Endothelial cell of umbilical vein (primary cell): Measurements from ENCODE around the gene OR2D3. TPM values are rescaled to one million over a fixed set of nuclear protein-coding genes. Genes with fewer than 3 reads are reported as not detected.

Experiments used
- BruUV-seq: library from RNA; stranded (reverse); fragments of 400-500 nt; replicated peaks from 2 replicates; lab custom pipeline; 2021; lab: Mats Ljungman, UMichigan
- CTCF ChIA-PET: fragments of 300-600, 350-600 bp; sonication (Branson Sonifier 250); formaldehyde crosslinking; loops from one replicate; lab custom pipeline; 2021; ENCODE audit warnings: antibody characterized with exemption, inconsistent platforms; lab: Charles Lee
- POLR2A ChIA-PET: fragments of 300-600, 350-600 bp; sonication (Branson Sonifier 250); formaldehyde crosslinking; loops from one replicate; lab custom pipeline; 2021; ENCODE audit warnings: antibody characterized with exemption, inconsistent platforms; lab: Charles Lee
- DNase-seq: peaks from one replicate; pipeline ENCODE4 v3.0.0-alpha.2; 2011; ENCODE audit warnings: low read depth, low spot score
- FAIRE-seq: peaks from 2 replicates; lab custom pipeline; 2011; peaks lifted over from hg19 to GRCh38; lab: Jason Lieb, UNC
- H2AFZ ChIP-seq: 2 replicates; pipeline ENCODE4 v1.6.0; 2012; ENCODE audit warnings: low read depth, low read length, control low read depth, inconsistent platforms
- H3K27ac ChIP-seq: 2 replicates; pipeline ENCODE4 v1.5.1; 2011; ENCODE audit warnings: low read depth, mild to moderate bottlenecking, control low read depth, low read length, moderate library complexity; ENCODE audit not compliant: insufficient read depth
- H3K27me3 ChIP-seq, 2 experiments: 2 replicates each; pipeline versions ENCODE4 v1.6.0 to v1.6.1; 2011; ENCODE audit warnings: low read length in 2 of 2, mixed read lengths in 1 of 2; ENCODE audit not compliant: control insufficient read depth in 2 of 2, insufficient read depth in 2 of 2
- H3K36me3 ChIP-seq, 2 experiments: 2 replicates in 1 of 2; 3 replicates in 1 of 2; pipeline ENCODE4 v1.5.1; 2011; ENCODE audit warnings: low read length in 2 of 2, mild to moderate bottlenecking in 1 of 2, moderate library complexity in 1 of 2; ENCODE audit not compliant: control insufficient read depth in 2 of 2, insufficient read depth in 2 of 2; ENCODE audit errors: extremely low read depth in 1 of 2
- H3K4me1 ChIP-seq: 3 replicates; pipeline ENCODE4 v1.5.1; 2011; ENCODE audit warnings: mild to moderate bottlenecking, low read length; ENCODE audit not compliant: control insufficient read depth, insufficient read depth; ENCODE audit errors: extremely low read depth
- H3K4me2 ChIP-seq: 2 replicates; pipeline ENCODE4 v1.6.1; 2011; ENCODE audit warnings: low read length, control low read depth, mixed read lengths; ENCODE audit not compliant: insufficient read depth
- H3K4me3 ChIP-seq, 3 experiments: fragments of 200-600 bp in 1 of 3; sonication (generic), shearing (Covaris generic) in 1 of 3; replicated peaks in 1 of 3; 2 replicates each; pipeline ENCODE4 v1.5.1; 2011 to 2016; ENCODE audit warnings: control low read depth in 3 of 3, low read length in 3 of 3, mild to moderate bottlenecking in 2 of 3, inconsistent platforms in 1 of 3, low read depth in 1 of 3, moderate library complexity in 1 of 3; ENCODE audit not compliant: insufficient read depth in 1 of 3
- H3K79me2 ChIP-seq: 2 replicates; pipeline ENCODE4 v1.6.0; 2012; ENCODE audit warnings: low read length, inconsistent platforms; ENCODE audit not compliant: control insufficient read depth, insufficient read depth
- H3K9ac ChIP-seq: replicated peaks from 2 replicates; pipeline ENCODE3; 2011; ENCODE audit warnings: low read length, control low read depth; ENCODE audit not compliant: insufficient read depth; ENCODE audit errors: extremely low read depth
- H3K9me1 ChIP-seq: replicated peaks from 3 replicates; pipeline ENCODE4 v1.6.0; 2011; ENCODE audit warnings: mild to moderate bottlenecking, low read length; ENCODE audit not compliant: control insufficient read depth, insufficient read depth; ENCODE audit errors: extremely low read depth
- H3K9me3 ChIP-seq: replicated peaks from 2 replicates; pipeline ENCODE4 v1.5.1; 2012; ENCODE audit warnings: low read length, inconsistent platforms; ENCODE audit not compliant: control insufficient read depth, insufficient read depth
- H4K20me1 ChIP-seq: replicated peaks from 2 replicates; pipeline ENCODE3; 2011; ENCODE audit warnings: mild to moderate bottlenecking, low read length; ENCODE audit not compliant: control insufficient read depth, insufficient read depth; ENCODE audit errors: extremely low read depth
- EZH2 ChIP-seq: IDR thresholded peaks from 2 replicates; pipeline ENCODE4 v1.6.1; 2012; ENCODE audit warnings: borderline replicate concordance, low read depth, mild to moderate bottlenecking, moderate library complexity, low read length, inconsistent platforms; ENCODE audit not compliant: severe bottlenecking
- MYC ChIP-seq: IDR thresholded peaks from one replicate; pipeline ENCODE4 v1.6.1; 2011; ENCODE audit warnings: mild to moderate bottlenecking, low read depth, low read length
- POLR2A ChIP-seq: IDR thresholded peaks from 2 replicates; pipeline ENCODE4 v1.6.1; 2012; ENCODE audit warnings: low read depth, mild to moderate bottlenecking, control low read depth, low read length
- dilution Hi-C: fragments of 300-500 bp; cut with MboI; formaldehyde crosslinking; loops from one replicate; pipeline ENCODE4 v1.15.0; 2019; ENCODE audit warnings: low sequenced_read_pairs; ENCODE audit not compliant: extremely low pct_ligation_motif_present
- intact Hi-C: fragments of 100-400 bp; cut with micrococcal nuclease; formaldehyde crosslinking; loops from one replicate; pipeline ENCODE4 v1.10.0; 2022
- polyA plus RNA-seq, 4 experiments: library from polyadenylated mRNA; depleted of rRNA in 3 of 4; stranded (reverse) in 3 of 4; unstranded in 1 of 4; fragments of >200 nt; gene quantifications; 2 replicates each; pipeline versions ENCODE4 v1.2.1 to v1.2.3, GENCODE V29; 2011 to 2012; ENCODE audit warnings: missing spikeins in 1 of 4
- total RNA-seq: library from RNA; stranded (reverse); gene quantifications from 2 replicates; pipeline ENCODE4 v1.2.3, GENCODE V29; 2021
- TF ChIP-seq, protein P1 (sequence below), 2 donors: IDR thresholded peaks; 1 replicate in 1 of 2; 2 replicates in 1 of 2; pipeline ENCODE4 v1.5.1; 2011; ENCODE audit warnings: low read length in 2 of 2, mild to moderate bottlenecking in 2 of 2, moderate library complexity in 2 of 2, control low read depth in 1 of 2, inconsistent platforms in 1 of 2, low read depth in 1 of 2; ENCODE audit not compliant: insufficient read depth in 1 of 2; ENCODE audit errors: extremely low read depth in 1 of 2
- TF ChIP-seq, protein P2 (sequence below): IDR thresholded peaks from 2 replicates; pipeline ENCODE4 v1.6.1; 2011; ENCODE audit not compliant: insufficient read depth, insufficient read length

The OR2D3 gene
- total and polyA plus RNA-seq, 2 donors (not counting 3 experiments of a cell fraction or from before 2014, with no cell fraction given), result not detected

DNA sequence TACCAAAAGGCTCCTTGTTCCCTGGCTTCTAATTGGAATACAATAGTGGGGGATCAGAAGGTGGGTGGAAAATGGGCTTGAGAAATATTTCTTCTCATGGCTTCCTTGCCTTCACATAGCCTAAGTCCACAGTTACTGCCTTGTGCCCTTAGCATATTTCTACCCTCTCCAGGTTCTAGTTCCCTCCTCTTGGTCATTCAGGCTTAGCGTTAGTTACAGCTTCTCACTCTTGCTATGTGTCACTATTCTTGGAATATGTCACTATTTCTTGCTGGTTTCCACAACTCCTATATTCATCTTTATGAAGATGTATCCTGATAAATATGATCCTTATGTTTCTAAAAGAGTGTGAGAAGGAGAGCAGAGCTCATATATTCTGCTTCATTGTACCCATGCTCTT, 31.0 kb upstream of the OR2D3 start:
- FAIRE-seq, result no peak

DNA sequence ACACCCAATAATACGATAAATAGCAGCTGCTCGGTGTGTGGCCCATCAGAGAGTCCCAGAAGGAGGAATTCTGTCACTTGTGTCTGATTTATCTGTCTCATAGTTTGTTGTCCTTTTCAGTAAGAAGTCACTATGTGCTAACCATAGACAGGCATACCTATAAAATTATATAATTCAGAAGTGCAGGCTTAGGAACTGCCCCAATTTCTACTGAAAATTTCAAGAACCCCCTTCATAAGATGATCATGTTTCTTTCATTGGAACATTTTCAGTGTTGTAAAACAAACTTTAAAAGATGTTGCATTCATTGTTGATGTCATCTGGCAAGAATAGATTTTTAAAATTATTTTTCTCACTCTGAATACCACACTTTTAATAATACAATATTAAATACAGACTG, 28.4 kb upstream of the OR2D3 start, which contains the start of gene OR2D2:
TSS of gene OR2D2 (minus strand) at position 101 of the 400 bp plus-strand sequence. CDS start at position 101, 0 bp downstream.
- Histone ChIP-seq H4K20me1 (no peaks in the 10 kb centered on the region), H3K4me2 (no peak within 1 kb of the TSS), H3K27ac (no peak within 1 kb of the TSS), H3K79me2 (no peaks in the 10 kb centered on the region), H3K9ac (no peak within 1 kb of the TSS), H3K36me3 (no peaks in the 10 kb centered on the region), H3K9me1 (no peaks in the 10 kb centered on the region), H3K27me3 (no peaks in the 10 kb centered on the region), H3K4me3 (no peak within 1 kb of the TSS), H3K9me3 (no peaks in the 10 kb centered on the region), H3K4me1 (no peaks in the 10 kb centered on the region), H2AFZ (no peak within 1 kb of the TSS)
- TF ChIP-seq, protein P1, sequence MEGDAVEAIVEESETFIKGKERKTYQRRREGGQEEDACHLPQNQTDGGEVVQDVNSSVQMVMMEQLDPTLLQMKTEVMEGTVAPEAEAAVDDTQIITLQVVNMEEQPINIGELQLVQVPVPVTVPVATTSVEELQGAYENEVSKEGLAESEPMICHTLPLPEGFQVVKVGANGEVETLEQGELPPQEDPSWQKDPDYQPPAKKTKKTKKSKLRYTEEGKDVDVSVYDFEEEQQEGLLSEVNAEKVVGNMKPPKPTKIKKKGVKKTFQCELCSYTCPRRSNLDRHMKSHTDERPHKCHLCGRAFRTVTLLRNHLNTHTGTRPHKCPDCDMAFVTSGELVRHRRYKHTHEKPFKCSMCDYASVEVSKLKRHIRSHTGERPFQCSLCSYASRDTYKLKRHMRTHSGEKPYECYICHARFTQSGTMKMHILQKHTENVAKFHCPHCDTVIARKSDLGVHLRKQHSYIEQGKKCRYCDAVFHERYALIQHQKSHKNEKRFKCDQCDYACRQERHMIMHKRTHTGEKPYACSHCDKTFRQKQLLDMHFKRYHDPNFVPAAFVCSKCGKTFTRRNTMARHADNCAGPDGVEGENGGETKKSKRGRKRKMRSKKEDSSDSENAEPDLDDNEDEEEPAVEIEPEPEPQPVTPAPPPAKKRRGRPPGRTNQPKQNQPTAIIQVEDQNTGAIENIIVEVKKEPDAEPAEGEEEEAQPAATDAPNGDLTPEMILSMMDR (IDR thresholded peaks at IDR 0.05; ENCODE audit: extremely low read depth in 1 of 2, insufficient read depth in 1 of 2, low read depth in 1 of 2, low read length in 2 of 2), result no peak
- intact Hi-C loops, result no loop called here
- CTCF ChIA-PET, result no interaction called here
- dilution Hi-C loops, result no loop called here
- no TSS peak for BruUV-seq
- no peak for FAIRE-seq
- no peak for DNase-seq
- POLR2A ChIA-PET, result no interaction called here

More for the DNA sequence above, 31.0 kb upstream of the OR2D3 start:
- no peaks in the 10 kb centered on the region for H3K9me3 ChIP-seq
- ChIA-PET POLR2A (no interaction called here), CTCF (no interaction called here)
- dilution Hi-C loops, result no loop called here
- H2AFZ ChIP-seq, result no peak overlapping the region
- intact Hi-C loops, result no loop called here
- no TSS peak for BruUV-seq
- H3K9ac ChIP-seq, result no peak overlapping the region
- H3K79me2 ChIP-seq, result no peaks in the 10 kb centered on the region
- no peaks in the 10 kb centered on the region for H3K9me1 ChIP-seq
- no peak for TF ChIP-seq MYC
- TF ChIP-seq, protein P2, sequence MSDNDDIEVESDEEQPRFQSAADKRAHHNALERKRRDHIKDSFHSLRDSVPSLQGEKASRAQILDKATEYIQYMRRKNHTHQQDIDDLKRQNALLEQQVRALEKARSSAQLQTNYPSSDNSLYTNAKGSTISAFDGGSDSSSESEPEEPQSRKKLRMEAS, result no peak
- no peak for TF ChIP-seq EZH2
- TF ChIP-seq POLR2A, result no peak
- TF ChIP-seq, protein P1 (IDR thresholded peaks at IDR 0.05; ENCODE audit: extremely low read depth in 1 of 2, insufficient read depth in 1 of 2, low read depth in 1 of 2, low read length in 2 of 2), result no peak
- H3K4me3 ChIP-seq, result no peak overlapping the region
- H4K20me1 ChIP-seq, result no peaks in the 10 kb centered on the region
- H3K27ac ChIP-seq, result no peak overlapping the region
- no peak overlapping the region for H3K4me2 ChIP-seq
- H3K4me1 ChIP-seq, result no peaks in the 10 kb centered on the region
- no peak for DNase-seq
- H3K36me3 ChIP-seq, result no peaks in the 10 kb centered on the region
- H3K27me3 ChIP-seq, result no peaks in the 10 kb centered on the region
